ENCODE measurements around the gene DHH. TPM values are rescaled to one million over a fixed set of nuclear protein-coding genes. Genes with fewer than 3 reads are reported as not detected.

Gene DHH
- total and polyA plus RNA-seq, 2 donors (not counting 3 experiments of a cell fraction or from before 2014, with no cell fraction given): 2.9 to 3.3 TPM

- dilution Hi-C loops (cut with MboI; ENCODE audit: extremely low pct_ligation_motif_present, low sequenced_read_pairs): no loop called here
- no peak overlapping the region for H3K27ac ChIP-seq (ENCODE audit: insufficient read depth, low read depth, low read length)
- POLR2A ChIA-PET: no interaction called here
Measured at GRCh38 chr12:49041881-49042484, 52.6 kb downstream of the DHH start.

More at GRCh38 chr12:49041881-49042484, 52.6 kb downstream of the DHH start:
- no TSS peak for BruUV-seq (replicated peaks)
- no peaks in the 10 kb centered on the region for H4K20me1 ChIP-seq (replicated peaks; ENCODE audit: control insufficient read depth, extremely low read depth, insufficient read depth, low read length)
- no peak for FAIRE-seq
- H3K36me3 ChIP-seq (ENCODE audit: control insufficient read depth in 2 of 2, extremely low read depth in 1 of 2, insufficient read depth in 2 of 2, low read length in 2 of 2): peaks cover 48 to 89% of the 10 kb centered on the region in 2 experiments
- H2AFZ ChIP-seq (ENCODE audit: low read depth, low read length): no peak overlapping the region
- no peak overlapping the region for H3K9ac ChIP-seq (replicated peaks; ENCODE audit: extremely low read depth, insufficient read depth, low read length)
- no peaks in the 10 kb centered on the region for H3K9me3 ChIP-seq (replicated peaks; ENCODE audit: control insufficient read depth, insufficient read depth, low read length)
- no peak for TF ChIP-seq JUN (IDR thresholded peaks at IDR 0.05; ENCODE audit: borderline replicate concordance, insufficient read depth, insufficient read length, low read depth)
- TF ChIP-seq POLR2AphosphoS5 (IDR thresholded peaks at IDR 0.05; ENCODE audit: insufficient read depth, low read depth, low read length): no peak
- no peak for TF ChIP-seq GATA2 (IDR thresholded peaks at IDR 0.05; ENCODE audit: insufficient read depth, insufficient read length, low read depth, low read length)
- no peak for TF ChIP-seq EZH2 (IDR thresholded peaks at IDR 0.05; ENCODE audit: borderline replicate concordance, low read depth, low read length, severe bottlenecking)
- no peak for TF ChIP-seq CTCF (IDR thresholded peaks at IDR 0.05; ENCODE audit: extremely low read depth in 1 of 2, insufficient read depth in 1 of 2, low read depth in 1 of 2, low read length in 2 of 2)
- no peak for TF ChIP-seq MAX (IDR thresholded peaks at IDR 0.05; ENCODE audit: insufficient read depth, insufficient read length)
- no peak for TF ChIP-seq POLR2A (IDR thresholded peaks at IDR 0.05; ENCODE audit: low read depth, low read length)
- no peak for TF ChIP-seq FOS (IDR thresholded peaks at IDR 0.05; ENCODE audit: borderline replicate concordance, insufficient read depth, low read length)
- TF ChIP-seq MYC (IDR thresholded peaks at IDR 0.05; ENCODE audit: low read depth, low read length): no peak
- no peak overlapping the region for H3K4me3 ChIP-seq (replicated peaks in 1 of 3; ENCODE audit: insufficient read depth in 1 of 3, low read depth in 1 of 3, low read length in 3 of 3)
- no peak overlapping the region for H3K4me2 ChIP-seq (ENCODE audit: insufficient read depth, low read length)
- no peaks in the 10 kb centered on the region for H3K4me1 ChIP-seq (ENCODE audit: control insufficient read depth, extremely low read depth, insufficient read depth, low read length)
- no peaks in the 10 kb centered on the region for H3K9me1 ChIP-seq (replicated peaks; ENCODE audit: control insufficient read depth, extremely low read depth, insufficient read depth, low read length)
- no peaks in the 10 kb centered on the region for H3K79me2 ChIP-seq (ENCODE audit: control insufficient read depth, insufficient read depth, low read length)
- CTCF ChIA-PET: interaction anchor here (1.2 to 1.8 kb wide), 3 partner anchors 16 to 45 kb away, joined by 5 read pairs; no protein-coding TSS in a partner anchor
- intact Hi-C loops (cut with micrococcal nuclease): no loop called here
- DNase-seq (ENCODE audit: low read depth, low spot score): no peak
- no peaks in the 10 kb centered on the region for H3K27me3 ChIP-seq (ENCODE audit: control insufficient read depth in 2 of 2, insufficient read depth in 2 of 2, low read length in 2 of 2)

All from endothelial cell of umbilical vein (primary cell).